ENCODE results near the gene ADSL.

GRCh38 chr22:40407021-40407761 lies 60.9 kb downstream of the ADSL start:
- TF ChIP-seq CTCF (IDR thresholded peaks at IDR 0.05) (no peak), POLR2A (IDR thresholded peaks at IDR 0.05) (no peak)
